Inflammatory macrophage (primary cell): ENCODE results near the gene FAM222A.

ENCODE experiments used
- DNase-seq, 2 donors: peaks; one replicate each; pipeline ENCODE4 v3.0.0-alpha.2; 2020 to 2022

Gene FAM222A

DNA sequence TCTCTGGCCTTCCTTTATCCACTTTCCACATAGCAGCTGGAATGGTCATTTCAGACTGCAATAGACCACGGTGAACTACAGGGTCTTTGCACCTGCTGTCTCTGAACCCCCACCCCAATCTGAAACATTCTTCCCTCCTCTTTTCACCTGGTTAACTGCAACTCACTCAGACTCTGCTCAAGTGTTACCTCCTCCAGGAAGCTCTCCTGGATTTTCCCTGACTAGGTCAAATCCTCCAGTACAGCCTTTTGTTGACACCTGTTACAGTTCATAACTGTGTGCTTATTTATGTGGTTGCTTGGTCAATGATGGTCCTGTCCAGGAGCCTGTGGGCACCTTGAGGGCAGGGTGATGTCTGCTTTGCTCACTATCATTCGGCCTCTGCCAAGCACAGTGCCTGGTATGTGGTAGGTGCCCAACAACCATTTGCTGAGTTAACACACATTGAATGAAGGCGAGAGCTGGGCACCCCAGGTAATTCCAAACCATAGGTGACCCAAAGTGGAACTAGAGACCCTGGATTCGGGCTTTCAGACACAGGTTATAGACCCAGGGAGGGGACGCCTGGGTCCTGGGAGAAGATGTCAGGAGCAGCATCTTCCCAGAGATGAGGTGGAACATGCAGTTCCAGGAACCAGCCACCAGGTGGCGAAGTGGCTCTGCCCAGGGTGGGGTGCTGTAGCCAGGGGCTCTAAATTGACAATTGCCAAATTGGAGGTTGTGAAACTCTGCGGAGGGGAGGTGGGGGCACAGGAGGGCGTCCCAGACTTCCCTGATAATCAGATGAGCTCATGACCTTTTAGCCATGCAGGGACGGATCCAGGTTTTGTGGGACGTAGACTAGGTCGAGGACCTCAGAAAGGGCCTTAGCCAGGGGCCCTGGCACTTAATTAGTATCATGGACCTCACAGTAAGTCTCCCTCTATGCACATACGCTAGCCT lies 91.5 kb downstream of the FAM222A start:
- DNase-seq: peak; percentile 64 to 68

GRCh38 chr12:109807954-109808643 lies 94.5 kb downstream of the FAM222A start:
- no peak for DNase-seq

DNA sequence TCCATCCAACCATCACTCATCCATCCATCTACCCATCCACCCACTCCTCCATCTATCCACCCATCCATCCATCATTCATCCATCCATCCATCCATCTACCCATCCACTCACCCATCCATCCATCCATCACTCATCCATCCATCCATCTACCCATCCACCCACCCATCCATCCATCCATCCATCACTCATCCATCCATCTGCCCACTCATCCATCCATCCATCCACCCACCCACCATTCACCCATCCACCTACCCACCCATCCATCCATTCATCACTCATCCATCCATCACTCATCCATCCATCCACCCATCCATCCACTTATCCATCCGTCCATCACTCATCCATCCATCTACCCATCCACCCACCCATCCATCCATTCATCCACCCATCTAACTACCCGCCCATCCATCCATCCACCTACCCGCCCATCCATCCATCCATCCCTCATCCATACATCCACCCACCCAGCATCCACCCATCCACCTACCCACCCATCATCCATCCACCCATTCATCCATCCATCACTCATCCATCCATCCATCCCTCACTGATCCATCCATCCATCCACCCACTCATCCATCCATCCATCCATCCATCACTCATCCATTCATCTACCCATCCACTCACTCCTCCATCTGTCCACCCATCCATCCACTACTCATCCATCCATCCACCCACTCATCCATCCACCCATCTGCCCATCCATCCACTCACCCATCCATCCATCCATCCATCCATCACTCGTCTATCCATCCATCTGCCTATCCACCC lies 95.4 kb downstream of the FAM222A start:
- DNase-seq: no peak

GRCh38 chr12:109810954-109811623 lies 97.5 kb downstream of the FAM222A start:
- DNase-seq: no peak

GRCh38 chr12:109811624-109811995 lies 98.0 kb downstream of the FAM222A start:
- no peak for DNase-seq

- no peak for DNase-seq
Measured at GRCh38 chr12:109813810-109814416, 100.3 kb downstream of the FAM222A start.

DNA sequence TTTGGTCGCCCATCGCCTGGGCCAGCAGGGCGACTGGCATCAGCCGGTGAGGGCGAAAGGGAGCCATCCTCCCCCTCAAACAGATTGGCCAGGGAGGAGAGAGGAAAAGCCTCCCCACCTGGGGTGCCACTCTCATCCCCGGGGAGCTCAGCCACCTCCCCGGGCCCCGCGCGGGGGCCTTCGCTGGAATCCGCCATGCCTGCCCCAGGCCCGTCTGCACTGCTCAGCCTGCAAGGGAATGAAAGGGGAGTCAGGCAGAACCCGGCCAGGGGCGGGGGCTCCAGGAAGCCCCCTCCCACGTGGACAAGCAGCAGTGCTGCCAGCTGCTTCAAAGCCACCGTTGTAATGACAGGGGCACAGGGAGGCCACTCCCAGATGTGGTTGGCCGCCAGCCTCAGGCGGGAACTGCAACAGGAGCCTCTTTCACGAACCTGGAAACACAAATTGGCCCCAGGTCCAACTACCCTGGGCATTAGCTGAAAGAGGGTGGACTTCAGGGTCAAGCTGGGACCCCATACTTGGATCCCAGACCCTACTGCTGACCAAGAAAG lies 101.0 kb downstream of the FAM222A start:
- DNase-seq: no peak

- DNase-seq: no peak
Measured at GRCh38 chr12:109815225-109815624, 101.6 kb downstream of the FAM222A start.

DNA sequence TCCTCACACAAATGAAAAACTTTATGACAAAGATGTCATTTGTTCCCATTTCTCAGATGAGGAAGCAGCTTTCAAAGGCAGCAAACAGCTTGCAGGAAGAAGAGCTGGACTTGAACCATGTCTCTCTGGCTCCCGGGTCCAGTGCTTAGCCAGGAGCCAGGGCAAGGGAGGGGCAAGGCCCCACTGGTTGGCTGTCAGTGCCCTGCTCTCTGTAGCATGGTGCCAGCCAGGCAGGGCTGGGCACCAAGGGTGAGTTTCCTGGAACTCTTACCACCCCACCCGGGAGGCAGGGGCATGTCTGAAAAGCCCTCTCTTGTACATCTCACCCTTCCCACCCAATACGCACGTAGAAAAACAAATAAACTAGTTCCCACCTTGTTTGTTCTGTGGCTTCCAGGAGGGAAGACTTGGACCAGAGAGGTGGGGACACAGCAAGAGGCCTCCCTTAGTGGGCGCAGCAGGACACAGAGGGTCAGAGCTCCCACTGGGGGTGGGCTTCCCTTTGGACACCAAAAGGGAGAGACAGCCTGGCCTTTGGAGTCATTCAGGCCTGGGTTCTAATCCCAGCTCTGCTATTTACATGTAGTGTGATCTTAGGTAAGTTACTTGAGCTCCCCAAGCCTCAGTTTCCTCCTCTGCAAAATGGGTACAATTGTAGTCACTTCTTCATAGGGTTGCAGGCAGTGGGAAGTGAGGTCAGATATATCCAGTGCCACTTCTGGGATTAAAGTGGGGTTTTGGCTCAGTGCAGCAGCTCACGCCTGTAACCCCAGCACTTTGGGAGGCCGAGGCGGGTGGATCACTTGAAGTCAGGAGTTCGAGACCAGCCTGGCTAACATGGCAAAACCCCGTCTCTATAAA lies 102.4 kb downstream of the FAM222A start:
- no peak for DNase-seq

GRCh38 chr12:109816870-109817269 lies 103.2 kb downstream of the FAM222A start:
- DNase-seq: no peak

DNA sequence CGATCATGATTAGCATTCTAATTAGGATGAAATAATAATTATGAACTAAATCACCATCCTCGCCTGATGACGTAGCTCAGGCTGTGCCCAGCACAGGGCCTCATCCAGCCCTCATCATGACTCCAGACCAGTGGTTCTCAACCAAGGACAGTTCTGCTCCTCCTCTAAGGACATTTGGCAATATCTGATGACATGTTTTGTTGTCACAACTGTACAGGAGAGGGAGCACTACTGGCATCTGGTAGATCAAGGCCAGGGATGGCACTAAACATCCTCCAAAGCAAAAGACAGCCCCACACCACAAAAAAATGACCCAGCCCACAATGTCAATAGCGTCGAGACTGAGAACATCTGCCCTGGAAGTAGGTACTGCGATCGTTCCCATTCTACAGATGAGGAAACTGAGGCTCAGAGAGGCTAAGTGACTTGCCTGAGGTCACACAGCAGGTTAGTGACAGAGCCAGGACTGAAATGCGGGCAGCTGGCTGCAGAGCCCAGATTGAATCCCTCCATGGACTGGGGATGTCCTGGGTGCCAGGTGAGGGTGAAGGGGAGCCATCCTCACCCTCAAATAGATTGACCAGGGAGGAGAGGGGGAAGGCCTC lies 104.1 kb downstream of the FAM222A start:
- peak; percentile 40 to 66 for DNase-seq

- no peak for DNase-seq
Measured at GRCh38 chr12:109818253-109818652, 104.6 kb downstream of the FAM222A start.

GRCh38 chr12:109818905-109819500 lies 105.4 kb downstream of the FAM222A start:
- DNase-seq: no peak
